HG02884 (cell line): ENCODE results near the gene SLC25A24.
"Not testable (repeated sequence)": the region's sequence is repeated elsewhere in the genome, so short reads cannot be mapped to it uniquely, and the experiment has no call there.

Source experiments
- ATAC-seq: cut with Tn5 transposase; IDR thresholded peaks from one replicate; pipeline ENCODE4 v1.9.1; 2021; ENCODE audit warnings: mild to moderate bottlenecking, moderate library complexity; ENCODE audit not compliant: unreplicated experiment

The SLC25A24 gene

GRCh38 chr1:108199781-108200686 is at the start of gene SLC25A24:
TSS of gene SLC25A24 (minus strand) at chr1:108200343. CDS start at chr1:108200138, 205 bp downstream.
- ATAC-seq, result peak; percentile 62

- ATAC-seq, result not testable (repeated sequence)
These were observed 43.8 kb upstream of the SLC25A24 start, which contains the start of gene NBPF4 for GRCh38 chr1:108243976-108244375. TSS of gene NBPF4 (minus strand) at chr1:108244076. CDS start at chr1:108243761, 315 bp downstream.

GRCh38 chr1:108239426-108239825 is 39.3 kb upstream of the SLC25A24 start:
- ATAC-seq, result not testable (repeated sequence)

- not testable (repeated sequence) for ATAC-seq
These were observed 35.2 kb upstream of the SLC25A24 start for GRCh38 chr1:108235308-108235707.

- not testable (repeated sequence) for ATAC-seq
These were observed 32.0 kb upstream of the SLC25A24 start for GRCh38 chr1:108232183-108232582.

- ATAC-seq, result not testable (repeated sequence)
These were observed 29.8 kb upstream of the SLC25A24 start for GRCh38 chr1:108229976-108230375.

- not testable (repeated sequence) for ATAC-seq
These were observed 27.6 kb upstream of the SLC25A24 start for GRCh38 chr1:108227772-108228171.

GRCh38 chr1:108226855-108227254 is 26.7 kb upstream of the SLC25A24 start:
- not testable (repeated sequence) for ATAC-seq

GRCh38 chr1:108223226-108223625 is 23.1 kb upstream of the SLC25A24 start:
- not testable (repeated sequence) for ATAC-seq

- not testable (repeated sequence) for ATAC-seq
These were observed 17.5 kb upstream of the SLC25A24 start for GRCh38 chr1:108217515-108218174.

GRCh38 chr1:108217007-108217406 is 16.9 kb upstream of the SLC25A24 start:
- ATAC-seq, result not testable (repeated sequence)

- ATAC-seq, result not testable (repeated sequence)
These were observed 16.1 kb upstream of the SLC25A24 start for GRCh38 chr1:108216028-108216890.

GRCh38 chr1:108214641-108215465 is 14.7 kb upstream of the SLC25A24 start:
- not testable (repeated sequence) for ATAC-seq

- no peak for ATAC-seq
These were observed 10.9 kb upstream of the SLC25A24 start for GRCh38 chr1:108211014-108211413.

- no peak for ATAC-seq
These were observed 9.4 kb upstream of the SLC25A24 start for GRCh38 chr1:108209456-108210108.

GRCh38 chr1:108208724-108209446 is 8.7 kb upstream of the SLC25A24 start:
- no peak for ATAC-seq

GRCh38 chr1:108203582-108203981 is 3.4 kb upstream of the SLC25A24 start:
- ATAC-seq, result not testable (repeated sequence)

- ATAC-seq, result no peak
These were observed 1.5 kb upstream of the SLC25A24 start for GRCh38 chr1:108201687-108202086.

GRCh38 chr1:108200687-108201051 is 526 bp upstream of the SLC25A24 start:
- ATAC-seq, result no peak
